ENCODE data around the gene CD36.

The CD36 gene

GRCh38 chr7:80637911-80638765, at the start of gene CD36:
CD36 (plus strand) TSS chr7:80638642; CDS start chr7:80646741, 8,099 bp downstream.
- TF ChIP-seq SNAI2 (CRISPR knock-in tag; IDR thresholded peaks at IDR 0.05) = no peak
- TF ChIP-seq, protein P1, sequence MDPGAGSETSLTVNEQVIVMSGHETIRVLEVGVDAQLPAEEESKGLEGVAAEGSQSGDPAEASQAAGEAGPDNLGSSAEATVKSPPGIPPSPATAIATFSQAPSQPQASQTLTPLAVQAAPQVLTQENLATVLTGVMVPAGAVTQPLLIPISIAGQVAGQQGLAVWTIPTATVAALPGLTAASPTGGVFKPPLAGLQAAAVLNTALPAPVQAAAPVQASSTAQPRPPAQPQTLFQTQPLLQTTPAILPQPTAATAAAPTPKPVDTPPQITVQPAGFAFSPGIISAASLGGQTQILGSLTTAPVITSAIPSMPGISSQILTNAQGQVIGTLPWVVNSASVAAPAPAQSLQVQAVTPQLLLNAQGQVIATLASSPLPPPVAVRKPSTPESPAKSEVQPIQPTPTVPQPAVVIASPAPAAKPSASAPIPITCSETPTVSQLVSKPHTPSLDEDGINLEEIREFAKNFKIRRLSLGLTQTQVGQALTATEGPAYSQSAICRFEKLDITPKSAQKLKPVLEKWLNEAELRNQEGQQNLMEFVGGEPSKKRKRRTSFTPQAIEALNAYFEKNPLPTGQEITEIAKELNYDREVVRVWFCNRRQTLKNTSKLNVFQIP (CRISPR knock-in tag; IDR thresholded peaks at IDR 0.05; ENCODE audit: borderline replicate concordance, low read depth) = no peak
- no peak for ATAC-seq

DNA sequence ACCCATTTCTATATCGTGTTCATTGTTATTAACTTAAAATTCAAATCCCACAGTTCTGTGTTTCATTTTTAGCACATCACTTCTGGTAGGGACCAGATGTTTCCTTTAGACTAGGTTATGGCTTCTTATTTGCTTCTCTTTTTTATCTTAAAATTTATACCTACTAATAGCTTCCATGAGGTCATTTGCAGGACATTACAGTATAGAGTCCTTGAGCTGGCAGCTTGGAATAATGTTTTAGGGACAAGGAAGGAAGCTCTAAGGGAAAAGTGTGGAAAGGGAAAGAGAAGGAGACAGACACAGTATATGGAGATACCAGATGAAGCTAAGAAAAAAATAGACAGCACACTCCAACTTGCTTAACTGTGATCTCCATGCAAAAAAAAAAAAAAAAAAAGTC, 48.8 kb upstream of the CD36 start:
- ATAC-seq = no peak
- TF ChIP-seq CSDC2 (CRISPR knock-in tag; IDR thresholded peaks at IDR 0.05) (no peak), CSRNP3 (CRISPR knock-in tag; IDR thresholded peaks at IDR 0.05) (no peak), OSR1 (CRISPR knock-in tag; IDR thresholded peaks at IDR 0.05) (no peak), ZNF565 (CRISPR knock-in tag; conservative IDR thresholded peaks at IDR 0.05; ENCODE audit: low read depth) (no peak), ZFP3 (CRISPR knock-in tag; IDR thresholded peaks at IDR 0.05) (no peak), ZNF70 (CRISPR knock-in tag; IDR thresholded peaks at IDR 0.05) (no peak), TCF4 (CRISPR knock-in tag; IDR thresholded peaks at IDR 0.05; ENCODE audit: borderline replicate concordance) (no peak), ZNF8 (CRISPR knock-in tag; IDR thresholded peaks at IDR 0.05) (no peak), CREB5 (CRISPR knock-in tag; IDR thresholded peaks at IDR 0.05; ENCODE audit: low read depth) (no peak), ZC3H10 (CRISPR knock-in tag; IDR thresholded peaks at IDR 0.05) (no peak), SNAI2 (CRISPR knock-in tag; IDR thresholded peaks at IDR 0.05) (no peak), ZFP30 (CRISPR knock-in tag; IDR thresholded peaks at IDR 0.05) (no peak), BACH2 (CRISPR knock-in tag; IDR thresholded peaks at IDR 0.05; ENCODE audit: borderline replicate concordance) (no peak)
- TF ChIP-seq, protein P2, sequence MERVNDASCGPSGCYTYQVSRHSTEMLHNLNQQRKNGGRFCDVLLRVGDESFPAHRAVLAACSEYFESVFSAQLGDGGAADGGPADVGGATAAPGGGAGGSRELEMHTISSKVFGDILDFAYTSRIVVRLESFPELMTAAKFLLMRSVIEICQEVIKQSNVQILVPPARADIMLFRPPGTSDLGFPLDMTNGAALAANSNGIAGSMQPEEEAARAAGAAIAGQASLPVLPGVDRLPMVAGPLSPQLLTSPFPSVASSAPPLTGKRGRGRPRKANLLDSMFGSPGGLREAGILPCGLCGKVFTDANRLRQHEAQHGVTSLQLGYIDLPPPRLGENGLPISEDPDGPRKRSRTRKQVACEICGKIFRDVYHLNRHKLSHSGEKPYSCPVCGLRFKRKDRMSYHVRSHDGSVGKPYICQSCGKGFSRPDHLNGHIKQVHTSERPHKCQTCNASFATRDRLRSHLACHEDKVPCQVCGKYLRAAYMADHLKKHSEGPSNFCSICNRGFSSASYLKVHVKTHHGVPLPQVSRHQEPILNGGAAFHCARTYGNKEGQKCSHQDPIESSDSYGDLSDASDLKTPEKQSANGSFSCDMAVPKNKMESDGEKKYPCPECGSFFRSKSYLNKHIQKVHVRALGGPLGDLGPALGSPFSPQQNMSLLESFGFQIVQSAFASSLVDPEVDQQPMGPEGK (CRISPR knock-in tag; IDR thresholded peaks at IDR 0.05; ENCODE audit: borderline replicate concordance) = no peak
- TF ChIP-seq, protein P3, sequence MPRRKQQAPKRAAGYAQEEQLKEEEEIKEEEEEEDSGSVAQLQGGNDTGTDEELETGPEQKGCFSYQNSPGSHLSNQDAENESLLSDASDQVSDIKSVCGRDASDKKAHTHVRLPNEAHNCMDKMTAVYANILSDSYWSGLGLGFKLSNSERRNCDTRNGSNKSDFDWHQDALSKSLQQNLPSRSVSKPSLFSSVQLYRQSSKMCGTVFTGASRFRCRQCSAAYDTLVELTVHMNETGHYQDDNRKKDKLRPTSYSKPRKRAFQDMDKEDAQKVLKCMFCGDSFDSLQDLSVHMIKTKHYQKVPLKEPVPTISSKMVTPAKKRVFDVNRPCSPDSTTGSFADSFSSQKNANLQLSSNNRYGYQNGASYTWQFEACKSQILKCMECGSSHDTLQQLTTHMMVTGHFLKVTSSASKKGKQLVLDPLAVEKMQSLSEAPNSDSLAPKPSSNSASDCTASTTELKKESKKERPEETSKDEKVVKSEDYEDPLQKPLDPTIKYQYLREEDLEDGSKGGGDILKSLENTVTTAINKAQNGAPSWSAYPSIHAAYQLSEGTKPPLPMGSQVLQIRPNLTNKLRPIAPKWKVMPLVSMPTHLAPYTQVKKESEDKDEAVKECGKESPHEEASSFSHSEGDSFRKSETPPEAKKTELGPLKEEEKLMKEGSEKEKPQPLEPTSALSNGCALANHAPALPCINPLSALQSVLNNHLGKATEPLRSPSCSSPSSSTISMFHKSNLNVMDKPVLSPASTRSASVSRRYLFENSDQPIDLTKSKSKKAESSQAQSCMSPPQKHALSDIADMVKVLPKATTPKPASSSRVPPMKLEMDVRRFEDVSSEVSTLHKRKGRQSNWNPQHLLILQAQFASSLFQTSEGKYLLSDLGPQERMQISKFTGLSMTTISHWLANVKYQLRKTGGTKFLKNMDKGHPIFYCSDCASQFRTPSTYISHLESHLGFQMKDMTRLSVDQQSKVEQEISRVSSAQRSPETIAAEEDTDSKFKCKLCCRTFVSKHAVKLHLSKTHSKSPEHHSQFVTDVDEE (CRISPR knock-in tag; IDR thresholded peaks at IDR 0.05) = no peak
- TF ChIP-seq, protein P1 (CRISPR knock-in tag; IDR thresholded peaks at IDR 0.05; ENCODE audit: borderline replicate concordance, low read depth) = no peak

GRCh38 chr7:80591654-80592053, 46.8 kb upstream of the CD36 start:
- TF ChIP-seq PPARA (CRISPR knock-in tag; IDR thresholded peaks at IDR 0.05; ENCODE audit: borderline replicate concordance) = no peak
- no peak for TF ChIP-seq SNAI2 (CRISPR knock-in tag; IDR thresholded peaks at IDR 0.05)
- no peak for TF ChIP-seq TCF4 (CRISPR knock-in tag; IDR thresholded peaks at IDR 0.05; ENCODE audit: borderline replicate concordance)
- no peak for TF ChIP-seq CSRNP3 (CRISPR knock-in tag; IDR thresholded peaks at IDR 0.05)
- TF ChIP-seq OSR1 (CRISPR knock-in tag; IDR thresholded peaks at IDR 0.05) = no peak
- no peak for TF ChIP-seq BACH2 (CRISPR knock-in tag; IDR thresholded peaks at IDR 0.05; ENCODE audit: borderline replicate concordance)
- TF ChIP-seq ZC3H10 (CRISPR knock-in tag; IDR thresholded peaks at IDR 0.05) = no peak
- TF ChIP-seq CSDC2 (CRISPR knock-in tag; IDR thresholded peaks at IDR 0.05) = no peak
- TF ChIP-seq, protein P3 (CRISPR knock-in tag; IDR thresholded peaks at IDR 0.05) = no peak
- no peak for TF ChIP-seq ZNF565 (CRISPR knock-in tag; conservative IDR thresholded peaks at IDR 0.05; ENCODE audit: low read depth)
- ATAC-seq = no peak

All from SK-N-SH treated with all-trans-retinoic acid at 6 μM for 48 hours (cell line).